ENCODE measurements around the gene NR2F1.

DNA sequence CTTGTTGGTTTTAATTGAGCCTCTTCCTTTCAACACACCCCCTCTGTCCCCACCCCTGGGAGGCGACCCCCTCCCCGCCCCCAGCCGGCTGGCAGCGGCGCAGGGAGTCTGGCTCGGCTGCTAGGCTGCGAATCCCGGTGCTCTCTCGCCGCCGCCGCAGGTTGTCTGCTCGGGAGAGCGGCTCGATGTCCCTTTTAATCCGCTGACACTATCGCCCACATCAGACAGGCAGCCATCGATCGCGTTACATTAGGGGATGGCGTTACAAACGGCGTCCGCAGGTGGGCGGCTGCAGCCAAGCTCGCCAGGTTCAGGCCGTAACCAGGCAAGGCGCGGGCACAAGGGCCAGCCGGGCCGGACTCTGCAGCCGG, 3.3 kb upstream of the NR2F1 start:
- TF ChIP-seq CTCF (conservative IDR thresholded peaks at IDR 0.05; ENCODE audit: low read length) (no peak), EZH2phosphoT487 (IDR thresholded peaks at IDR 0.05; ENCODE audit: borderline replicate concordance, low read depth, low read length) (no peak)
